HEK293 (cell line): ENCODE measurements around the gene MESP2.

Source experiments
- CTCF ChIA-PET: fragments of 350-600 bp; formaldehyde crosslinking; extraction: SDS; loops from one replicate; lab custom pipeline; 2021; ENCODE audit warnings: antibody characterized with exemption; lab: Yijun Ruan, JAX
- POLR2A ChIA-PET: fragments of 300-600 bp; formaldehyde crosslinking; extraction: SDS; loops from one replicate; lab custom pipeline; 2020; ENCODE audit warnings: antibody characterized with exemption, inconsistent platforms; lab: Yijun Ruan, JAX
- H3K27ac ChIP-seq: fragments of 200-500 bp; sonication (Bioruptor generic); 2 replicates; pipeline ENCODE4 v1.5.1; 2014; ENCODE audit warnings: low read depth, low read length, control low read depth, inconsistent platforms; ENCODE audit errors: extremely low read depth
- H3K36me3 ChIP-seq, 2 experiments: fragments of 200-500 bp in 1 of 2; sonication (Bioruptor generic) in 1 of 2; 1 replicate in 1 of 2; 2 replicates in 1 of 2; pipeline ENCODE4 v1.5.1; 2014 to 2017; ENCODE audit warnings: inconsistent platforms in 2 of 2, low read length in 2 of 2; ENCODE audit not compliant: control insufficient read depth in 2 of 2, insufficient read depth in 1 of 2
- H3K4me1 ChIP-seq: fragments of 200-500 bp; sonication (Bioruptor generic); 2 replicates; pipeline ENCODE4 v1.5.1; 2014; ENCODE audit warnings: mild to moderate bottlenecking, low read length, inconsistent platforms; ENCODE audit not compliant: control insufficient read depth, insufficient read depth
- H3K4me3 ChIP-seq: 2 replicates; pipeline ENCODE4 v1.5.1; 2011; ENCODE audit warnings: low read depth, mild to moderate bottlenecking, control low read depth, low read length, moderate library complexity
- H3K9me3 ChIP-seq: fragments of 200-500 bp; sonication (Bioruptor generic); 2 replicates; pipeline ENCODE4 v1.5.1; 2014; ENCODE audit warnings: low read depth, low read length, inconsistent platforms; ENCODE audit not compliant: control insufficient read depth, insufficient read depth
- BCL11A ChIP-seq: fragments of 450-650 bp; formaldehyde crosslinking; IDR thresholded peaks from 2 replicates; pipeline ENCODE4 v1.5.1; 2016; ENCODE audit warnings: low read depth, missing biosample characterization, missing genetic modification characterization
- GFI1B ChIP-seq: fragments of 450-650 bp; formaldehyde crosslinking; IDR thresholded peaks from 2 replicates; pipeline ENCODE4 v1.5.1; 2016; ENCODE audit warnings: missing biosample characterization, missing genetic modification characterization
- GLI4 ChIP-seq: fragments of 450-650 bp; formaldehyde crosslinking; IDR thresholded peaks from 2 replicates; pipeline ENCODE4 v1.5.1; 2016; ENCODE audit warnings: missing biosample characterization, missing genetic modification characterization
- KLF10 ChIP-seq: fragments of 450-650 bp; IDR thresholded peaks from 2 replicates; pipeline ENCODE4 v1.5.1; 2018; ENCODE audit warnings: missing biosample characterization, mild to moderate bottlenecking, missing genetic modification characterization
- SETDB1 ChIP-seq: IDR thresholded peaks from one replicate; pipeline ENCODE4 v1.6.1; 2017; ENCODE audit warnings: mild to moderate bottlenecking, low read length, moderate library complexity, mixed read lengths; ENCODE audit not compliant: insufficient read length
- SP2 ChIP-seq: fragments of 450-650 bp; formaldehyde crosslinking; IDR thresholded peaks from 2 replicates; pipeline ENCODE4 v1.5.1; 2016; ENCODE audit warnings: missing biosample characterization, missing genetic modification characterization
- YY2 ChIP-seq: fragments of 450-650 bp; formaldehyde crosslinking; IDR thresholded peaks from 2 replicates; pipeline ENCODE4 v1.5.1; 2016; ENCODE audit warnings: missing biosample characterization, missing genetic modification characterization
- ZBTB20 ChIP-seq: fragments of 450-650 bp; formaldehyde crosslinking; IDR thresholded peaks from 2 replicates; pipeline ENCODE4 v1.5.1; 2016; ENCODE audit warnings: missing biosample characterization, missing genetic modification characterization
- ZFP41 ChIP-seq: fragments of 450-650 bp; formaldehyde crosslinking; IDR thresholded peaks from 2 replicates; pipeline ENCODE4 v1.5.1; 2016; ENCODE audit warnings: missing biosample characterization, missing genetic modification characterization, borderline replicate concordance
- ZFP69B ChIP-seq: fragments of 450-650 bp; formaldehyde crosslinking; IDR thresholded peaks from 2 replicates; pipeline ENCODE4 v1.5.1; 2016; ENCODE audit warnings: missing biosample characterization, missing genetic modification characterization
- ZNF121 ChIP-seq: fragments of 450-650 bp; formaldehyde crosslinking; IDR thresholded peaks from 2 replicates; pipeline ENCODE4 v1.5.1; 2016; ENCODE audit warnings: missing biosample characterization, missing genetic modification characterization
- ZNF146 ChIP-seq: fragments of 450-650 bp; formaldehyde crosslinking; IDR thresholded peaks from 2 replicates; pipeline ENCODE4 v1.5.1; 2016; ENCODE audit warnings: missing biosample characterization, missing genetic modification characterization
- ZNF221 ChIP-seq: fragments of 450-650 bp; formaldehyde crosslinking; IDR thresholded peaks from 2 replicates; pipeline ENCODE4 v1.5.1; 2017; ENCODE audit warnings: missing biosample characterization, missing genetic modification characterization, borderline replicate concordance
- ZNF274 ChIP-seq, 2 experiments: fragments of 200-500 bp in 1 of 2; fragments of 450-650 bp in 1 of 2; sonication (Bioruptor generic) in 1 of 2; formaldehyde crosslinking in 1 of 2; IDR thresholded peaks; 2 replicates each; pipeline versions ENCODE4 v1.5.1 to v1.6.1; 2014 to 2016; ENCODE audit warnings: borderline replicate concordance in 1 of 2, inconsistent platforms in 1 of 2, low read length in 1 of 2, missing biosample characterization in 1 of 2, missing genetic modification characterization in 1 of 2
- ZNF423 ChIP-seq: fragments of 450-650 bp; formaldehyde crosslinking; IDR thresholded peaks from 2 replicates; pipeline ENCODE4 v1.5.1; 2016; ENCODE audit warnings: missing biosample characterization, missing genetic modification characterization
- ZNF48 ChIP-seq: fragments of 450-650 bp; formaldehyde crosslinking; IDR thresholded peaks from 2 replicates; pipeline ENCODE4 v1.5.1; 2016; ENCODE audit warnings: missing biosample characterization, missing genetic modification characterization
- ZNF658 ChIP-seq: fragments of 450-650 bp; formaldehyde crosslinking; IDR thresholded peaks from 2 replicates; pipeline ENCODE4; 2016; ENCODE audit warnings: missing biosample characterization, missing genetic modification characterization
- ZNF677 ChIP-seq: fragments of 450-650 bp; IDR thresholded peaks from 2 replicates; pipeline ENCODE4 v1.5.0; 2018; ENCODE audit warnings: missing biosample characterization, mild to moderate bottlenecking, missing genetic modification characterization, moderate library complexity
- TF ChIP-seq, protein P1 (sequence below): fragments of 450-650 bp; formaldehyde crosslinking; IDR thresholded peaks from 2 replicates; pipeline ENCODE4 v1.5.1; 2016; ENCODE audit warnings: missing biosample characterization, missing genetic modification characterization
- TF ChIP-seq, protein P2 (sequence below): fragments of 450-650 bp; formaldehyde crosslinking; IDR thresholded peaks from 2 replicates; pipeline ENCODE4 v1.5.1; 2016; ENCODE audit warnings: missing biosample characterization, missing genetic modification characterization
- TF ChIP-seq, protein P3 (sequence below): fragments of 450-650 bp; formaldehyde crosslinking; IDR thresholded peaks from 2 replicates; pipeline ENCODE4 v1.5.1; 2016; ENCODE audit warnings: missing biosample characterization, missing genetic modification characterization
- TF ChIP-seq, protein P4 (sequence below): fragments of 450-650 bp; formaldehyde crosslinking; conservative IDR thresholded peaks from 2 replicates; pipeline ENCODE4 v1.5.1; 2016; ENCODE audit warnings: low read depth, missing biosample characterization, missing genetic modification characterization

The MESP2 gene

DNA sequence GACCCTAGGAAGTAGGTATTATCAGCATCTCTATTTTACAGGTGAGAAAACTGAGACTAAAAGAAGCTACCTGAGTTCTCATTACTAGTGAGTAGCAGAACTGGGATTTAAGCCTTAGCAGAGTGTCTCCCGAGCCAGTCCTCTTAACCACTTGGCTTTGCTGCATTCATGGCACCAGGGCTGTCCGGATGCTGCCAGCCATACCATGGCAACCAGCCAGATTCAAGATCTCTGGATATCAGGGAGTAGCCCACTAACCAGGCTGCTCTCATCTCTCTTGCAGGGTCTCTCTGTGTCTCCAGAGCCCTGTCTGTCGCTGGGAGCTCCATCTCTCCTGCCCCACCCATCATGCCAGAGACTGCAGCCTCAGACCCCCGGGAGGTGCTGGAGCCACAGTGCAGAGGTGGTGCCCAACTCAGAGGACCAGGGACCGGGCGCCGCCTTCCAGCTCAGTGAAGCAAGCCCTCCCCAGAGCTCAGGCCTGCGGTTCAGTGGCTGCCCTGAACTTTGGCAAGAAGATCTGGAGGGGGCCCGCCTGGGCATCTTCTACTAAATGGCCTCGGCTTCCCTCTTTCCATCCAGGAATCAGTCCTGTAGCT lies 1.7 kb downstream of the MESP2 start (continued):
- TF ChIP-seq, protein P1, sequence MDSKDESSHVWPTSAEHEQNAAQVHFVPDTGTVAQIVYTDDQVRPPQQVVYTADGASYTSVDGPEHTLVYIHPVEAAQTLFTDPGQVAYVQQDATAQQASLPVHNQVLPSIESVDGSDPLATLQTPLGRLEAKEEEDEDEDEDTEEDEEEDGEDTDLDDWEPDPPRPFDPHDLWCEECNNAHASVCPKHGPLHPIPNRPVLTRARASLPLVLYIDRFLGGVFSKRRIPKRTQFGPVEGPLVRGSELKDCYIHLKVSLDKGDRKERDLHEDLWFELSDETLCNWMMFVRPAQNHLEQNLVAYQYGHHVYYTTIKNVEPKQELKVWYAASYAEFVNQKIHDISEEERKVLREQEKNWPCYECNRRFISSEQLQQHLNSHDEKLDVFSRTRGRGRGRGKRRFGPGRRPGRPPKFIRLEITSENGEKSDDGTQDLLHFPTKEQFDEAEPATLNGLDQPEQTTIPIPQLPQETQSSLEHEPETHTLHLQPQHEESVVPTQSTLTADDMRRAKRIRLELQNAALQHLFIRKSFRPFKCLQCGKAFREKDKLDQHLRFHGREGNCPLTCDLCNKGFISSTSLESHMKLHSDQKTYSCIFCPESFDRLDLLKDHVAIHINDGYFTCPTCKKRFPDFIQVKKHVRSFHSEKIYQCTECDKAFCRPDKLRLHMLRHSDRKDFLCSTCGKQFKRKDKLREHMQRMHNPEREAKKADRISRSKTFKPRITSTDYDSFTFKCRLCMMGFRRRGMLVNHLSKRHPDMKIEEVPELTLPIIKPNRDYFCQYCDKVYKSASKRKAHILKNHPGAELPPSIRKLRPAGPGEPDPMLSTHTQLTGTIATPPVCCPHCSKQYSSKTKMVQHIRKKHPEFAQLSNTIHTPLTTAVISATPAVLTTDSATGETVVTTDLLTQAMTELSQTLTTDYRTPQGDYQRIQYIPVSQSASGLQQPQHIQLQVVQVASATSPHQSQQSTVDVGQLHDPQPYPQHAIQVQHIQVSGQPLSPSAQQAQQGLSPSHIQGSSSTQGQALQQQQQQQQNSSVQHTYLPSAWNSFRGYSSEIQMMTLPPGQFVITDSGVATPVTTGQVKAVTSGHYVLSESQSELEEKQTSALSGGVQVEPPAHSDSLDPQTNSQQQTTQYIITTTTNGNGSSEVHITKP = no peak
- TF ChIP-seq ZNF121 (tag by site-specific recombination) (no peak), ZNF658 (no peak), ZNF146 (no peak), GFI1B (tag by site-specific recombination) (no peak), ZNF221 (tag by site-specific recombination) (no peak), YY2 (tag by site-specific recombination) (no peak), SETDB1 (no peak), BCL11A (tag by site-specific recombination) (no peak), ZNF274 (IDR thresholded peaks at IDR 0.05; ENCODE audit: low read length) (no peak), ZNF274 (tag by site-specific recombination; IDR thresholded peaks at IDR 0.05; ENCODE audit: borderline replicate concordance) (no peak), ZNF48 (tag by site-specific recombination) (no peak)
- TF ChIP-seq, protein P2, sequence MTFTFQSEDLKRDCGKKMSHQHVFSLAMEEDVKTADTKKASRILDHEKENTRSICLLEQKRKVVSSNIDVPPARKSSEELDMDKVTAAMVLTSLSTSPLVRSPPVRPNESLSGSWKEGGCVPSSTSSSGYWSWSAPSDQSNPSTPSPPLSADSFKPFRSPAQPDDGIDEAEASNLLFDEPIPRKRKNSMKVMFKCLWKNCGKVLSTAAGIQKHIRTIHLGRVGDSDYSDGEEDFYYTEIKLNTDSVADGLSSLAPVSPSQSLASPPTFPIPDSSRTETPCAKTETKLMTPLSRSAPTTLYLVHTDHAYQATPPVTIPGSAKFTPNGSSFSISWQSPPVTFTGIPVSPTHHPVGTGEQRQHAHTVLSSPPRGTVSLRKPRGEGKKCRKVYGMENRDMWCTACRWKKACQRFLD (tag by site-specific recombination) = no peak

DNA sequence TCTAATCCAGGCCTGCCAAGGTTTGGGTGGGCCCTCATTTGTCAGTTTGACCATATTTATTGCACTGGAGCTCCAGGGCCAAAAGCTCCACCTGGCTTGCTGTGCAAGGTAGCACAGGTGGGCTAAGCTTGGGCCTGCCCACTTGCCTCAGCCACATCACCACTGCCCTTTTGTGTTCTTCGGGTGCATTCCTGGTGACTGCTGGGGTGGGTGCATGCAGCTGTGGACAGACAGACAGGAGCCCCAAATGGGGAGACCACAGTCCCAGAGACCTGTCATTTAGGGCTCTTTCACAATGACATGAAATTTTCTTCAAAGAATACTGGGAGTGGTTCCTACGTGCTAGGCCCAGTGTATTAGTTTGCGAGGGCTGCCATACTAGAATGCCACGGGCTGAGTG lies 2.7 kb downstream of the MESP2 start:
- Histone ChIP-seq H3K27ac (no peak overlapping the region), H3K4me3 (no peak overlapping the region), H3K9me3 (no peaks in the 10 kb centered on the region), H3K36me3 (no peaks in the 10 kb centered on the region), H3K4me1 (no peaks in the 10 kb centered on the region; the same call in 1 of the 2 replicates)
- ChIA-PET POLR2A (no interaction called here), CTCF (interaction anchor here (7.9 kb wide), 1 partner anchor 18 kb away, joined by 89 read pairs; no protein-coding TSS in a partner anchor)
- TF ChIP-seq ZFP41 (no peak), GLI4 (no peak)

DNA sequence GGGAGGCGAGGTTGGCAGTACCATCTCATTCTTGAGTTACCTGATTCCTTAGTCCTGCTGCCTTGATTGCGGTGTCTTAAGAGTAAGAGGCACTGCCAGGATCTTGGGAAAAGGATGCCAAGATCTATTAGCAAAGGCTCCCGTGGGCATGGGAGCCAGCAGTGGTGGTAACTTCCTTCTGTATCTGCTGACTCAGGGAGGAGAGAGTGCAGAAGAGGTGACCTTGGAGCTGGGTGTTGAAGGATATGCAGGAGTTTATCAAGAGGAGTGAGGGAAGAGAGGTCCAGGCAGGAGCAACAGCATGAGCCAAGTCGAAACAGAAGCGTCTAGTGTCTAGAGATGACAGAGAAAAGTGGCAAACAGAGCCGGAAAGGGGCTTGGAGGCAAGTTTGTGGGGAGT lies 4.5 kb downstream of the MESP2 start:
- Histone ChIP-seq H3K27ac (no peak overlapping the region), H3K4me3 (no peak overlapping the region), H3K36me3 (no peaks in the 10 kb centered on the region), H3K9me3 (no peaks in the 10 kb centered on the region), H3K4me1 (no peaks in the 10 kb centered on the region; the same call in 1 of the 2 replicates)
- POLR2A ChIA-PET = no interaction called here
- CTCF ChIA-PET = interaction anchor here (0.6 to 1.1 kb wide), 2 partner anchors 37 to 91 kb away, joined by 3 read pairs; no protein-coding TSS in a partner anchor
- TF ChIP-seq, protein P3, sequence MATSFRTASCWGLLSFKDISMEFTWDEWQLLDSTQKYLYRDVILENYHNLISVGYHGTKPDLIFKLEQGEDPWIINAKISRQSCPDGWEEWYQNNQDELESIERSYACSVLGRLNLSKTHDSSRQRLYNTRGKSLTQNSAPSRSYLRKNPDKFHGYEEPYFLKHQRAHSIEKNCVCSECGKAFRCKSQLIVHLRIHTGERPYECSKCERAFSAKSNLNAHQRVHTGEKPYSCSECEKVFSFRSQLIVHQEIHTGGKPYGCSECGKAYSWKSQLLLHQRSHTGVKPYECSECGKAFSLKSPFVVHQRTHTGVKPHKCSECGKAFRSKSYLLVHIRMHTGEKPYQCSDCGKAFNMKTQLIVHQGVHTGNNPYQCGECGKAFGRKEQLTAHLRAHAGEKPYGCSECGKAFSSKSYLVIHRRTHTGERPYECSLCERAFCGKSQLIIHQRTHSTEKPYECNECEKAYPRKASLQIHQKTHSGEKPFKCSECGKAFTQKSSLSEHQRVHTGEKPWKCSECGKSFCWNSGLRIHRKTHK (tag by site-specific recombination) = no peak
- TF ChIP-seq ZNF423 (tag by site-specific recombination) = no peak
- TF ChIP-seq ZFP69B (tag by site-specific recombination) = no peak
- TF ChIP-seq SP2 = no peak
- no peak for TF ChIP-seq SETDB1
- TF ChIP-seq, protein P4, sequence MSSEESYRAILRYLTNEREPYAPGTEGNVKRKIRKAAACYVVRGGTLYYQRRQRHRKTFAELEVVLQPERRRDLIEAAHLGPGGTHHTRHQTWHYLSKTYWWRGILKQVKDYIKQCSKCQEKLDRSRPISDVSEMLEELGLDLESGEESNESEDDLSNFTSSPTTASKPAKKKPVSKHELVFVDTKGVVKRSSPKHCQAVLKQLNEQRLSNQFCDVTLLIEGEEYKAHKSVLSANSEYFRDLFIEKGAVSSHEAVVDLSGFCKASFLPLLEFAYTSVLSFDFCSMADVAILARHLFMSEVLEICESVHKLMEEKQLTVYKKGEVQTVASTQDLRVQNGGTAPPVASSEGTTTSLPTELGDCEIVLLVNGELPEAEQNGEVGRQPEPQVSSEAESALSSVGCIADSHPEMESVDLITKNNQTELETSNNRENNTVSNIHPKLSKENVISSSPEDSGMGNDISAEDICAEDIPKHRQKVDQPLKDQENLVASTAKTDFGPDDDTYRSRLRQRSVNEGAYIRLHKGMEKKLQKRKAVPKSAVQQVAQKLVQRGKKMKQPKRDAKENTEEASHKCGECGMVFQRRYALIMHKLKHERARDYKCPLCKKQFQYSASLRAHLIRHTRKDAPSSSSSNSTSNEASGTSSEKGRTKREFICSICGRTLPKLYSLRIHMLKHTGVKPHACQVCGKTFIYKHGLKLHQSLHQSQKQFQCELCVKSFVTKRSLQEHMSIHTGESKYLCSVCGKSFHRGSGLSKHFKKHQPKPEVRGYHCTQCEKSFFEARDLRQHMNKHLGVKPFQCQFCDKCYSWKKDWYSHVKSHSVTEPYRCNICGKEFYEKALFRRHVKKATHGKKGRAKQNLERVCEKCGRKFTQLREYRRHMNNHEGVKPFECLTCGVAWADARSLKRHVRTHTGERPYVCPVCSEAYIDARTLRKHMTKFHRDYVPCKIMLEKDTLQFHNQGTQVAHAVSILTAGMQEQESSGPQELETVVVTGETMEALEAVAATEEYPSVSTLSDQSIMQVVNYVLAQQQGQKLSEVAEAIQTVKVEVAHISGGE (tag by site-specific recombination) = no peak
- no peak for TF ChIP-seq KLF10 (tag by site-specific recombination)
- TF ChIP-seq ZNF677 (tag by site-specific recombination) = no peak
- TF ChIP-seq ZBTB20 (tag by site-specific recombination) = no peak
